H9 (cell line): ENCODE measurements around the gene IGF2. TPM values are rescaled to one million over a fixed set of nuclear protein-coding genes. Genes with fewer than 3 reads are reported as not detected.

Experiments
- DNase-seq: peaks from one replicate; pipeline ENCODE4 v3.0.0-alpha.2; 2017
- H2AFZ ChIP-seq: one replicate; pipeline ENCODE4 v1.6.1; 2013; ENCODE audit warnings: mild to moderate bottlenecking, low read length, control low read depth, moderate library complexity
- H2AK5ac ChIP-seq: 2 replicates; pipeline ENCODE4 v1.6.1; 2013; ENCODE audit warnings: low read length, control low read depth, mixed read lengths; ENCODE audit not compliant: insufficient read length
- H2BK120ac ChIP-seq: one replicate; pipeline ENCODE4 v1.6.1; 2013; ENCODE audit warnings: low read depth, mild to moderate bottlenecking, low read length, control low read depth, inconsistent platforms; ENCODE audit not compliant: poor library complexity, severe bottlenecking
- H2BK12ac ChIP-seq: 2 replicates; pipeline ENCODE4 v1.6.1; 2013; ENCODE audit warnings: low read length, control low read depth, mixed read lengths, low read depth; ENCODE audit not compliant: insufficient read length
- H2BK15ac ChIP-seq: 2 replicates; pipeline ENCODE4 v1.6.1; 2013; ENCODE audit warnings: low read depth, low read length, control low read depth
- H2BK20ac ChIP-seq: one replicate; pipeline ENCODE4 v1.6.1; 2013; ENCODE audit warnings: low read depth, mild to moderate bottlenecking, low read length, control low read depth, inconsistent platforms; ENCODE audit not compliant: poor library complexity, severe bottlenecking
- H2BK5ac ChIP-seq: 2 replicates; pipeline ENCODE4 v1.6.1; 2013; ENCODE audit warnings: low read length, control low read depth, mixed read lengths; ENCODE audit not compliant: insufficient read length
- H3K14ac ChIP-seq: 2 replicates; pipeline ENCODE4 v1.6.1; 2013; ENCODE audit warnings: low read length, control low read depth; ENCODE audit not compliant: insufficient read depth
- H3K18ac ChIP-seq: 2 replicates; pipeline ENCODE4 v1.6.1; 2013; ENCODE audit warnings: low read depth, mild to moderate bottlenecking, mixed read lengths, low read length, control low read depth; ENCODE audit not compliant: insufficient read length
- H3K23ac ChIP-seq: 2 replicates; pipeline ENCODE4 v1.6.1; 2013; ENCODE audit warnings: low read length, control low read depth, mixed read lengths, low read depth; ENCODE audit not compliant: insufficient read length
- H3K23me2 ChIP-seq: 2 replicates; pipeline ENCODE4 v1.6.1; 2013; ENCODE audit warnings: low read depth, mild to moderate bottlenecking, mixed read lengths, low read length, control low read depth; ENCODE audit not compliant: insufficient read length, poor library complexity, severe bottlenecking
- H3K27ac ChIP-seq: 2 replicates; pipeline ENCODE4 v1.5.1; 2013; ENCODE audit warnings: low read length, control low read depth, mixed read lengths, low read depth; ENCODE audit not compliant: insufficient read length
- H3K27me3 ChIP-seq: 2 replicates; pipeline ENCODE4 v1.6.1; 2013; ENCODE audit warnings: low read length, control low read depth, inconsistent platforms; ENCODE audit not compliant: insufficient read depth
- H3K4ac ChIP-seq: 2 replicates; pipeline ENCODE4 v1.6.1; 2013; ENCODE audit warnings: low read depth, mild to moderate bottlenecking, control low read depth, inconsistent platforms, low read length, moderate library complexity
- H3K4me1 ChIP-seq: 2 replicates; pipeline ENCODE4 v1.6.1; 2013; ENCODE audit warnings: low read length, control low read depth, inconsistent platforms; ENCODE audit not compliant: insufficient read depth
- H3K4me2 ChIP-seq: 2 replicates; pipeline ENCODE4 v1.6.1; 2013; ENCODE audit warnings: low read length, control low read depth, mixed read lengths; ENCODE audit not compliant: insufficient read length, insufficient read depth
- H3K56ac ChIP-seq: 2 replicates; pipeline ENCODE4 v1.6.1; 2013; ENCODE audit warnings: low read depth, mild to moderate bottlenecking, mixed read lengths, low read length, control low read depth; ENCODE audit not compliant: insufficient read length
- H3K79me1 ChIP-seq: 2 replicates; pipeline ENCODE4 v1.6.1; 2013; ENCODE audit warnings: low read depth, mild to moderate bottlenecking, moderate library complexity, low read length, control low read depth, inconsistent platforms; ENCODE audit not compliant: insufficient read depth, poor library complexity, severe bottlenecking
- H3K79me2 ChIP-seq: 2 replicates; pipeline ENCODE4 v1.6.1; 2013; ENCODE audit warnings: low read length, control low read depth, inconsistent platforms; ENCODE audit not compliant: insufficient read depth
- H3K9ac ChIP-seq: 2 replicates; pipeline ENCODE4 v1.6.1; 2013; ENCODE audit warnings: low read length, control low read depth, mixed read lengths; ENCODE audit not compliant: insufficient read length; ENCODE audit errors: extremely low read depth
- H3K9me3 ChIP-seq: one replicate; pipeline ENCODE4 v1.6.1; 2013; ENCODE audit warnings: low read depth, low read length, inconsistent platforms; ENCODE audit not compliant: control insufficient read depth
- H3T11ph ChIP-seq: one replicate; pipeline ENCODE4 v1.6.1; 2013; ENCODE audit warnings: mild to moderate bottlenecking, low read length, control low read depth, inconsistent platforms
- H4K20me1 ChIP-seq: one replicate; pipeline ENCODE4 v1.6.1; 2013; ENCODE audit not compliant: control insufficient read depth, insufficient read length, insufficient read depth
- H4K5ac ChIP-seq: 2 replicates; pipeline ENCODE4 v1.6.1; 2013; ENCODE audit warnings: low read depth, mild to moderate bottlenecking, mixed read lengths, low read length, control low read depth; ENCODE audit not compliant: insufficient read length
- H4K8ac ChIP-seq: replicated peaks from 2 replicates; pipeline ENCODE4 v1.6.1; 2013; ENCODE audit warnings: low read length, control low read depth, mixed read lengths, low read depth; ENCODE audit not compliant: insufficient read length
- H4K91ac ChIP-seq: 2 replicates; pipeline ENCODE4 v1.6.1; 2013; ENCODE audit warnings: low read depth, mild to moderate bottlenecking, moderate library complexity, mixed read lengths, low read length, control low read depth; ENCODE audit not compliant: insufficient read length
- H3K27ac Mint-ChIP-seq, 3 experiments: 2 replicates in 2 of 3; 3 replicates in 1 of 3; pipeline ENCODE4 v1.8.0; 2020 to 2021; ENCODE audit warnings: mixed read lengths in 3 of 3, mild to moderate bottlenecking in 1 of 3, moderate library complexity in 1 of 3
- H3K27me3 Mint-ChIP-seq: 2 replicates; pipeline ENCODE4 v1.8.0; 2021; ENCODE audit warnings: low read depth, mild to moderate bottlenecking, moderate library complexity, mixed read lengths
- H3K36me3 Mint-ChIP-seq, 3 experiments: 2 replicates in 2 of 3; 3 replicates in 1 of 3; pipeline ENCODE4 v1.8.0; 2020 to 2021; ENCODE audit warnings: low read depth in 3 of 3, mixed read lengths in 3 of 3; ENCODE audit not compliant: insufficient read depth in 1 of 3
- H3K4me1 Mint-ChIP-seq, 2 experiments: 2 replicates each; pipeline ENCODE4 v1.8.0; 2020; ENCODE audit warnings: mixed read lengths in 2 of 2
- H3K4me3 Mint-ChIP-seq, 2 experiments: 2 replicates in 1 of 2; 3 replicates in 1 of 2; pipeline ENCODE4 v1.8.0; 2020 to 2021; ENCODE audit warnings: mild to moderate bottlenecking in 2 of 2, mixed read lengths in 2 of 2, moderate library complexity in 1 of 2
- H3K9me3 Mint-ChIP-seq, 2 experiments: 2 replicates in 1 of 2; 3 replicates in 1 of 2; pipeline ENCODE4 v1.8.0; 2020; ENCODE audit warnings: mild to moderate bottlenecking in 2 of 2, mixed read lengths in 2 of 2, moderate library complexity in 1 of 2
- CTCF ChIP-seq: fragments of 200-600 bp; sonication (generic); conservative IDR thresholded peaks from 3 replicates; pipeline ENCODE4 v1.8.0; 2021; ENCODE audit warnings: antibody characterized with exemption, mild to moderate bottlenecking
- WGBS: extraction: QIAGEN DNeasy Blood & Tissue Kit; methylation state at CpG from one replicate; pipeline ENCODE4 v1.1.7; 2013; ENCODE audit warnings: missing lambda C conversion rate, low lambda C conversion rate, mixed read lengths; ENCODE audit not compliant: insufficient read length; ENCODE audit errors: extremely low coverage; 5-methylcytosine and 5-hydroxymethylcytosine counted together
- total RNA-seq: library from RNA; stranded (reverse); gene quantifications from 2 replicates; pipeline ENCODE4 v1.2.1, GENCODE V29; 2021

The IGF2 gene
- total RNA-seq, 1 experiment from 2014 or later = 2.8 TPM

GRCh38 chr11:2146051-2146450 is 6.9 kb upstream of the IGF2 start:
- no peak for DNase-seq
- WGBS = no CpG with 5 or more reads among the region's 19 CpGs

More at GRCh38 chr11:2146051-2146450, 6.9 kb upstream of the IGF2 start:
- H3K18ac ChIP-seq = no peak overlapping the region
- no peak overlapping the region for H2BK15ac ChIP-seq
- H3K9me3 ChIP-seq = no peaks in the 10 kb centered on the region
- no peak overlapping the region for H4K91ac ChIP-seq
- H3K27ac ChIP-seq = no peak overlapping the region
- Mint-ChIP-seq H3K36me3 (no peaks in the 10 kb centered on the region; a peak in 1 of 7 replicates), H3K4me3 (peak overlapping the region in 1 of 2 experiments; percentile 21; a peak in 2 of 5 replicates), H3K27me3 (peaks cover 100% of the 10 kb centered on the region), H3K4me1 (peaks cover 20 to 43% of the 10 kb centered on the region in 2 experiments), H3K27ac (no peak overlapping the region), H3K9me3 (peaks cover 2 to 9% of the 10 kb centered on the region in 2 experiments; a peak in 3 of 5 replicates)
- peaks cover 72% of the 10 kb centered on the region for H3K27me3 ChIP-seq
- H3K9ac ChIP-seq = no peak overlapping the region
- no peaks in the 10 kb centered on the region for H3K79me2 ChIP-seq
- H3K4me2 ChIP-seq = no peak overlapping the region
- no peaks in the 10 kb centered on the region for H3K23me2 ChIP-seq
- H3K4ac ChIP-seq = no peak overlapping the region
- H2AK5ac ChIP-seq = no peak overlapping the region
- no peak overlapping the region for H3K23ac ChIP-seq
- H3K14ac ChIP-seq = no peak overlapping the region
- no peak overlapping the region for H2BK12ac ChIP-seq
- no peaks in the 10 kb centered on the region for H3K79me1 ChIP-seq
- H4K8ac ChIP-seq = no peak overlapping the region
- H2AFZ ChIP-seq = no peak overlapping the region
- no peak overlapping the region for H3T11ph ChIP-seq
- no peaks in the 10 kb centered on the region for H3K4me1 ChIP-seq
- H3K56ac ChIP-seq = no peak overlapping the region
- no peak overlapping the region for H2BK20ac ChIP-seq
- H2BK5ac ChIP-seq = no peak overlapping the region
- H4K20me1 ChIP-seq = peaks cover 2% of the 10 kb centered on the region
- no peak overlapping the region for H2BK120ac ChIP-seq
- H4K5ac ChIP-seq = no peak overlapping the region
- TF ChIP-seq CTCF = no peak
